HCT116 (cell line): Measurements from ENCODE around the gene LMX1A. TPM values are rescaled to one million over a fixed set of nuclear protein-coding genes. Genes with fewer than 3 reads are reported as not detected.

Experiments used
- ATAC-seq: fragments of 200-7000 bp; cut with Tn5 transposase; 2 replicates; pipeline ENCODE4 v1.9.1; 2020; ENCODE audit warnings: mild to moderate bottlenecking, moderate library complexity
- BruUV-seq: library from RNA; stranded (reverse); fragments of 400-500 nt; replicated peaks from 2 replicates; lab custom pipeline; 2021; lab: Mats Ljungman, UMichigan
- CTCF ChIA-PET: fragments of 300-600 bp; sonication (Branson Sonifier 250); formaldehyde crosslinking; loops from one replicate; lab custom pipeline; 2021; ENCODE audit warnings: antibody characterized with exemption; lab: Charles Lee
- POLR2A ChIA-PET: fragments of 300-600, 350-600 bp; sonication (Branson Sonifier 250); formaldehyde crosslinking; loops from one replicate; lab custom pipeline; 2021; ENCODE audit warnings: antibody characterized with exemption; lab: Charles Lee
- RAD21 ChIA-PET, 2 experiments: fragments of 300-600 bp; sonication (Branson Sonifier 250); formaldehyde crosslinking; loops; one replicate each; lab custom pipeline; 2023; ENCODE audit warnings: low total read pairs in 2 of 2; ENCODE audit not compliant: uncharacterized antibody in 2 of 2, unreplicated experiment in 2 of 2, low non-redundant PET in 1 of 2; lab: Charles Lee
- DNase-seq: peaks from one replicate; pipeline ENCODE4 v3.0.0-alpha.2; 2010; ENCODE audit warnings: low read depth, low spot score
- H2AFZ ChIP-seq: fragments of 200-600 bp; shearing (Covaris generic), sonication (generic); 2 replicates; pipeline ENCODE4 v1.6.1; 2017; ENCODE audit warnings: low read depth, mixed run types, mixed read lengths, antibody characterized with exemption, low read length; ENCODE audit not compliant: poor library complexity, severe bottlenecking
- H3K27ac ChIP-seq: 2 replicates; pipeline ENCODE4 v1.5.1; 2012; ENCODE audit warnings: low read depth, low read length
- H3K27me3 ChIP-seq: fragments of 200-600 bp; sonication (generic); 2 replicates; pipeline ENCODE4 v1.6.1; 2016; ENCODE audit warnings: mixed run types, low read length, mixed read lengths; ENCODE audit not compliant: insufficient read depth
- H3K36me3 ChIP-seq, 2 experiments: fragments of 200-500 bp in 1 of 2; fragments of 200-600 bp in 1 of 2; sonication (Bioruptor generic) in 1 of 2; sonication (generic) in 1 of 2; 2 replicates each; pipeline versions ENCODE4 v1.5.1 to v1.6.1; 2014 to 2016; ENCODE audit warnings: low read length in 2 of 2, inconsistent platforms in 1 of 2, mixed read lengths in 1 of 2, mixed run types in 1 of 2; ENCODE audit not compliant: insufficient read depth in 2 of 2, control insufficient read depth in 1 of 2
- H3K4me1 ChIP-seq, 2 experiments: fragments of 200-600 bp in 1 of 2; sonication (generic) in 1 of 2; 2 replicates each; pipeline versions ENCODE4 v1.5.1 to v1.6.1; 2012 to 2017; ENCODE audit warnings: low read length in 2 of 2, inconsistent platforms in 1 of 2, mild to moderate bottlenecking in 1 of 2, mixed read lengths in 1 of 2, mixed run types in 1 of 2, moderate library complexity in 1 of 2; ENCODE audit not compliant: insufficient read depth in 2 of 2, control insufficient read depth in 1 of 2
- H3K4me2 ChIP-seq: fragments of 200-600 bp; sonication (generic); 2 replicates; pipeline ENCODE4 v1.6.1; 2017; ENCODE audit warnings: mixed run types, low read length, mixed read lengths
- H3K4me3 ChIP-seq, 2 experiments: fragments of 200-600 bp in 1 of 2; sonication (generic) in 1 of 2; replicated peaks in 1 of 2; 2 replicates each; pipeline ENCODE4 v1.5.1; 2011 to 2016; ENCODE audit warnings: low read length in 2 of 2, control low read depth in 1 of 2, low read depth in 1 of 2, mild to moderate bottlenecking in 1 of 2, mixed read lengths in 1 of 2, mixed run types in 1 of 2
- H3K79me2 ChIP-seq: fragments of 200-600 bp; sonication (generic); 2 replicates; pipeline ENCODE4 v1.6.1; 2017; ENCODE audit warnings: mild to moderate bottlenecking, mixed run types, low read length, moderate library complexity, mixed read lengths; ENCODE audit not compliant: insufficient read depth
- H3K9ac ChIP-seq: fragments of 200-600 bp; sonication (generic); 2 replicates; pipeline ENCODE4 v1.6.1; 2016; ENCODE audit warnings: low read length, mixed read lengths
- H3K9me2 ChIP-seq: fragments of 200-600 bp; sonication (generic), shearing (Covaris generic); 2 replicates; pipeline ENCODE4 v1.6.1; 2017; ENCODE audit warnings: mixed run types, mild to moderate bottlenecking, moderate library complexity; ENCODE audit not compliant: insufficient read depth
- H3K9me3 ChIP-seq, 2 experiments: fragments of 200-500 bp in 1 of 2; fragments of 200-600 bp in 1 of 2; sonication (Bioruptor generic) in 1 of 2; sonication (generic) in 1 of 2; 2 replicates each; pipeline ENCODE4 v1.6.1; 2014 to 2017; ENCODE audit warnings: low read length in 2 of 2, mixed read lengths in 2 of 2, inconsistent platforms in 1 of 2, low read depth in 1 of 2, mild to moderate bottlenecking in 1 of 2, mixed run types in 1 of 2, moderate library complexity in 1 of 2; ENCODE audit not compliant: control insufficient read depth in 1 of 2, insufficient read depth in 1 of 2
- H4K20me1 ChIP-seq: fragments of 200-600 bp; sonication (generic), shearing (Covaris generic); 2 replicates; pipeline ENCODE4 v1.6.1; 2017; ENCODE audit warnings: mixed run types, mild to moderate bottlenecking, moderate library complexity; ENCODE audit not compliant: insufficient read depth
- ELF1 ChIP-seq: IDR thresholded peaks from 2 replicates; pipeline ENCODE4 v1.6.1; 2012; ENCODE audit warnings: low read depth, borderline replicate concordance
- EZH2 ChIP-seq: fragments of 200-600 bp; sonication (generic); IDR thresholded peaks from 2 replicates; pipeline ENCODE4 v1.6.1; 2017; ENCODE audit warnings: antibody characterized with exemption, mixed run types
- JUND ChIP-seq: IDR thresholded peaks from 2 replicates; pipeline ENCODE4 v1.6.1; 2012
- SP1 ChIP-seq: IDR thresholded peaks from 2 replicates; pipeline ENCODE4 v1.6.1; 2012; ENCODE audit warnings: low read depth
- TCF7L2 ChIP-seq: IDR thresholded peaks from 2 replicates; pipeline ENCODE4 v1.7.0; 2011; ENCODE audit warnings: borderline replicate concordance, inconsistent platforms; ENCODE audit not compliant: insufficient read depth, insufficient read length; ENCODE audit errors: extremely low read depth
- ZFX ChIP-seq: fragments of 450-650 bp; IDR thresholded peaks from 2 replicates; pipeline ENCODE4 v1.6.1; 2017
- intact Hi-C: fragments of 100-400 bp; cut with micrococcal nuclease; formaldehyde crosslinking; loops from 2 replicates; pipeline ENCODE4 v1.10.0; 2022
- total RNA-seq: library from RNA; stranded (reverse); gene quantifications from one replicate; pipeline ENCODE4 v1.2.1, GENCODE V29; 2021; ENCODE audit not compliant: unreplicated experiment
- TF ChIP-seq, protein P1 (sequence below): IDR thresholded peaks from 2 replicates; pipeline ENCODE4 v1.6.1; 2011; ENCODE audit warnings: mild to moderate bottlenecking, low read length, moderate library complexity; ENCODE audit not compliant: insufficient replicate concordance; ENCODE audit errors: extremely low read depth

Gene LMX1A
- total RNA-seq, 1 experiment from 2014 or later = not detected

DNA sequence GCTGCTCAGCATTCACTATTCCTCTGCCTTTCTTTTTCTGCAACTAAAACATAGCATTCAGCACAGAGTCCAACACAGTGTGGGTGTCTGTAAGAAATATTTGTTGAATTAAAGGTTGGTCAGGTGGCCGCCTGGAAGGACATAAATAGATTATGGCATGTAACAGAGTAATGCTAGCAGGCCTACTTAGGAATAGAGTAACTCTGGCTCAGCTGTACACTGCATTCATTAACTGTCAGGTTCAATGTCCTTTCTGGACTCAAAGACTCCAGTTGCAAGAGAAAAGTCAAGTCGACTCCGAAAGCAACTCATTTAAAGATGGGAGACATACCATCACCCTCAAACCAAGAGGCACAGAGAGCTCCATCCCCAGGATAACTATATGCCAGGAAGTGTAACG is 116.0 kb downstream of the LMX1A start:
- no peak overlapping the region for H2AFZ ChIP-seq
- H3K36me3 ChIP-seq = no peaks in the 10 kb centered on the region
- ChIA-PET CTCF (no interaction called here), POLR2A (no interaction called here), RAD21 (no interaction called here)
- BruUV-seq = no TSS peak
- H3K27ac ChIP-seq = no peak overlapping the region
- no peaks in the 10 kb centered on the region for H3K4me1 ChIP-seq
- peaks cover 53% of the 10 kb centered on the region for H3K27me3 ChIP-seq
- no peaks in the 10 kb centered on the region for H3K9me3 ChIP-seq
- TF ChIP-seq ELF1 (no peak), TCF7L2 (no peak), ZFX (no peak), EZH2 (no peak), JUND (no peak)
- TF ChIP-seq, protein P1, sequence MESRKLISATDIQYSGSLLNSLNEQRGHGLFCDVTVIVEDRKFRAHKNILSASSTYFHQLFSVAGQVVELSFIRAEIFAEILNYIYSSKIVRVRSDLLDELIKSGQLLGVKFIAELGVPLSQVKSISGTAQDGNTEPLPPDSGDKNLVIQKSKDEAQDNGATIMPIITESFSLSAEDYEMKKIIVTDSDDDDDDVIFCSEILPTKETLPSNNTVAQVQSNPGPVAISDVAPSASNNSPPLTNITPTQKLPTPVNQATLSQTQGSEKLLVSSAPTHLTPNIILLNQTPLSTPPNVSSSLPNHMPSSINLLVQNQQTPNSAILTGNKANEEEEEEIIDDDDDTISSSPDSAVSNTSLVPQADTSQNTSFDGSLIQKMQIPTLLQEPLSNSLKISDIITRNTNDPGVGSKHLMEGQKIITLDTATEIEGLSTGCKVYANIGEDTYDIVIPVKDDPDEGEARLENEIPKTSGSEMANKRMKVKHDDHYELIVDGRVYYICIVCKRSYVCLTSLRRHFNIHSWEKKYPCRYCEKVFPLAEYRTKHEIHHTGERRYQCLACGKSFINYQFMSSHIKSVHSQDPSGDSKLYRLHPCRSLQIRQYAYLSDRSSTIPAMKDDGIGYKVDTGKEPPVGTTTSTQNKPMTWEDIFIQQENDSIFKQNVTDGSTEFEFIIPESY = no peak
- H3K9ac ChIP-seq = no peak overlapping the region
- no peaks in the 10 kb centered on the region for H3K9me2 ChIP-seq
- H3K4me3 ChIP-seq = no peak overlapping the region
- no peaks in the 10 kb centered on the region for H3K79me2 ChIP-seq
- ATAC-seq (no peak), DNase-seq (no peak)
- intact Hi-C loops = no loop called here
- H4K20me1 ChIP-seq = no peaks in the 10 kb centered on the region; the same call in 1 of the 2 replicates
- H3K4me2 ChIP-seq = no peak overlapping the region

DNA sequence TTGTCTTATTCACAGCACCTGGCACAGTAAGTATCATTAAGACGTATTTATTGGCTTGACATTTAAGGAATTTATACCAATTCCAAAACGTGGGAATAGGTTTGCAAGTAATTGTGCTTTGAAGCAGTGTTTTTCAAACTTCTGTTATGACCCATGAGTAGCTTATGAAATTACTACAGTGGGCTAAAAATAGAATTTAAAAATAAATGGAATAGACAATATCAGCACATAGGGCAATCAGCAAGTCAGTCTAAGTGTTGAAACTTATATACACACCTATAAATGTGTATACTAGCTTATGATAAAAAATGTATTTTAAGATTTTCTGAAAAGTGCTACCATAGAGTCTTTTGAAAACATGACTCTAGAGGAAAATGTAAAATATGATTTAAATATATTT is 116.6 kb downstream of the LMX1A start:
- Histone ChIP-seq H3K4me3 (no peak overlapping the region), H3K4me1 (no peaks in the 10 kb centered on the region), H3K27ac (no peak overlapping the region), H3K9me3 (no peaks in the 10 kb centered on the region), H3K4me2 (no peak overlapping the region), H3K36me3 (no peaks in the 10 kb centered on the region), H3K27me3 (peaks cover 47% of the 10 kb centered on the region), H2AFZ (no peak overlapping the region), H3K9me2 (no peaks in the 10 kb centered on the region), H3K9ac (no peak overlapping the region), H4K20me1 (no peaks in the 10 kb centered on the region; the same call in 1 of the 2 replicates), H3K79me2 (no peaks in the 10 kb centered on the region)
- ChIA-PET POLR2A (no interaction called here), CTCF (no interaction called here), RAD21 (no interaction called here)
- intact Hi-C loops = no loop called here
- DNase-seq (no peak), ATAC-seq (no peak)
- no TSS peak for BruUV-seq
- TF ChIP-seq EZH2 (no peak), SP1 (no peak)
